Activated T-cell treated with anti-CD3 and anti-CD28 coated beads for 1 hour (primary cell): Measurements from ENCODE around the gene LRRC3C.

ENCODE experiments used
- DNase-seq: peaks from one replicate; pipeline ENCODE4 v3.0.0-alpha.2; 2020; ENCODE audit warnings: low read depth

The LRRC3C gene

GRCh38 chr17:39979893-39980350, 52.4 kb downstream of the LRRC3C start:
- DNase-seq, result peak; percentile 7

- peak; percentile 94 for DNase-seq
These were observed 53.0 kb downstream of the LRRC3C start, which contains the start of gene PSMD3 for GRCh38 chr17:39980351-39981206. TSS of gene PSMD3 (plus strand) at chr17:39980807. CDS start at chr17:39980971, 164 bp downstream.

DNA sequence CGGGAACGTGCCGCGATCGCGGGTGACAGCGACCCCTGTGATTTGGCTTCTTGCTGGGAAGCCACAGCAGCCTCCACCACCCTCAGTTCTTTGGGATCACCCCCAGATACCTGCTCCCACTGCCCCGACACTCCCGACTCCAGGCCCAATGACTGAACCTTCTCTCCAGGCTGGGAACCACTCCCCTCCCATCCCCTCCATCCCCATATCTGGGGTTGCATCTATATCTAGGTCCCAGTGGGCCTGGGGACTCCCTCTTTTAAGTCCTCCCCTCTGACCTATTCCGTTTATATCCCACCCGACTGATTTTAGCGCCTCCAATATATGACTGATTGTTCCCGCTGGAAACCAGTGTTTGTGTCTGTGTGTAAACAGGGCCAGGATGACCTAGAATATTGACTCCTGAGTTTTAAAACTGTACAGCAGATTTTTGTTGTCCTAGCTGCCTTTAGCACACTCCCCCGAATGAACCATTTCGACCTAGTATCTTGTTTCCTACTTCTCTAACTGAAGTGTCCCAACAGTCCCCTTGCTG, 53.7 kb downstream of the LRRC3C start:
- DNase-seq, result no peak

GRCh38 chr17:39981766-39982375, 54.3 kb downstream of the LRRC3C start:
- no peak for DNase-seq

DNA sequence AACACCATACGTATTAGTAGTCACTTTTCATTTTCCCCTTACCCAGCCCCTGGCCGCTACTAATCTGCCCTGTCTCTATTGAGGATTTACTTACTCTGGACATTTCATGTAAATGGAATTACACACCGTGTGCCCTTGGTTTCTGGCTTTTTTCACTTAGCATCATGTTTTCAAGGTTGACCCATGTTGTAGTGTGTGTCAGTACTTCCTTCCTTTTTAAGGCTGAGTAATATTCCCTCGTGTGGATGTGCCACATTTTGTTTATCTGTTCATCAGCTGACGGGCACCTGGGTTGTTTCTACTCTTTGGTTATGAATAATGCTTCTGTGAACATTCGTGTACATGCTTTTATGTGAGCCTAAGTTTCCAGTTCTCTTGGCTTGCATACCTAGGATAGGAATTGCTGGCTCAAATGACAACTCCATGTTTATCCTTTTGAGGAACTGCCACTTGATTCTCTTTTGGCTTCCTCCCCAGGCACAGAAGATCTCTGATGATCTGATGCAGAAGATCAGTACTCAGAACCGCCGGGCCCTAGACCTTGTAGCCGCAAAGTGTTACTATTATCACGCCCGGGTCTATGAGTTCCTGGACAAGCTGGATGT, 60.8 kb downstream of the LRRC3C start:
- DNase-seq, result no peak

DNA sequence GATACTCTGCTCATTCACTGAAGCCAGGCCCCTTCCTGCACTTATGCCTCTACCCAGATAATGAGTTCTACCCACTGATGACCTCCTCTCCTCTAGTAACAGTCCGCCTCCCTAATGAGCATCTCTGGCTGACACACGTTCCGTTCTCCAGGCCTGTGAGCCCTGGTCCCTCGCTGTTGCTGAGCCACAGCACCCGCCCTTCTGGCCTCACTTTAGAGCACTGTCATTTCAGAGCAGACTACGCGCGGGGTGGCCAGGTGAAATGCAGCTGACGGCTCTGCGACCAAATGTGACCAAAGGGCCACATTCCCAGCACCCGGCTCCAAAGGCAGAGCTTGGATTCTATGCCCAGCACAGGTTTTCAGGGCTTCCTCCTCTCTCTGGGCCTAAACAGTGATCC, 66.9 kb downstream of the LRRC3C start:
- DNase-seq, result no peak
